Activated CD8-positive, alpha-beta memory T cell treated with anti-CD3 and anti-CD28 coated beads for 48 hours (primary cell): ENCODE data around the gene CNPY4.

Experiments used
- DNase-seq, 3 experiments: peaks; one replicate each; pipeline ENCODE4 v3.0.0-alpha.2; 2020; ENCODE audit warnings: low read depth in 2 of 3, low spot score in 2 of 3

Gene CNPY4, protein sequence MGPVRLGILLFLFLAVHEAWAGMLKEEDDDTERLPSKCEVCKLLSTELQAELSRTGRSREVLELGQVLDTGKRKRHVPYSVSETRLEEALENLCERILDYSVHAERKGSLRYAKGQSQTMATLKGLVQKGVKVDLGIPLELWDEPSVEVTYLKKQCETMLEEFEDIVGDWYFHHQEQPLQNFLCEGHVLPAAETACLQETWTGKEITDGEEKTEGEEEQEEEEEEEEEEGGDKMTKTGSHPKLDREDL

DNA sequence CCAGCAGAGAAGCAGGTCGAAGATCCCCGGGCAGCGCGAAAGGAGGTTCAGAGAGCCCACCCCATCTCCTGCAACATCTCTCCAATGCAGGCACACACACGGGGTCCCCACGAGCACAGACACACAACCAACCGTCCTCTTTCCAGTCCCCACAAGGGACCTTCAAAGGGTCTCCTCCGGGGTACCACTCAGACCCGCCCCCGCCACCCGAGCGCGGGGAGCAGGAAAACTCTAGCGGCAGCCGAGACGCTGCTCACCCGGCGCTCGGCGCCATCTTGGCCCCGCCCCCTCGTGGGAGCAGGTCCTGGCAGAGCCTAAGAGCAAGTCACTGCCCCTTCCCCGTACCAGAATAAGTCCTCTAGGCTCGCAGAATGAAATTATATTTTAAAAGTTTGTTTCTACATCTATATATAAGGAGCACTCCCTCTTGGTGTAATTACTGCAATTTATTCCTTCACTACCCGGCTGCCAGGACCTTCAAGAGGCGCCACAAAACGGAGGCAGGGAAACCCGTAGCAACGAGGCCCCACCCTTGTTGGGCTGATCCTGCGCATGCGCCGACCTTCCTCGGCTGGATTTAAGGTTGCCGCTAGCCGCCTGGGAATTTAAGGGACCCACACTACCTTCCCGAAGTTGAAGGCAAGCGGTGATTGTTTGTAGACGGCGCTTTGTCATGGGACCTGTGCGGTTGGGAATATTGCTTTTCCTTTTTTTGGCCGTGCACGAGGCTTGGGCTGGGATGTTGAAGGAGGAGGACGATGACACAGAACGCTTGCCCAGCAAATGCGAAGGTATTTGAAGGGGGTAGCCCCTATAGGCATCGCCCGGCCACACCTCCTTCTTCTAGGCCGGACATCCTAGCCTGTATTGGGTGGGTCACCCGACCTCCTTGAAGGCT, at the start of gene CNPY4, which contains the start of gene TAF6:
TSS of gene CNPY4 (plus strand) at position 563 of the 898 bp plus-strand sequence. CDS start at position 674, 111 bp downstream.
TSS of gene TAF6 (minus strand) at position 287 of the 898 bp plus-strand sequence. CDS start 5,149 bp downstream, outside the sequence.
- peak; percentile 85 to 88 (median 87) for DNase-seq

DNA sequence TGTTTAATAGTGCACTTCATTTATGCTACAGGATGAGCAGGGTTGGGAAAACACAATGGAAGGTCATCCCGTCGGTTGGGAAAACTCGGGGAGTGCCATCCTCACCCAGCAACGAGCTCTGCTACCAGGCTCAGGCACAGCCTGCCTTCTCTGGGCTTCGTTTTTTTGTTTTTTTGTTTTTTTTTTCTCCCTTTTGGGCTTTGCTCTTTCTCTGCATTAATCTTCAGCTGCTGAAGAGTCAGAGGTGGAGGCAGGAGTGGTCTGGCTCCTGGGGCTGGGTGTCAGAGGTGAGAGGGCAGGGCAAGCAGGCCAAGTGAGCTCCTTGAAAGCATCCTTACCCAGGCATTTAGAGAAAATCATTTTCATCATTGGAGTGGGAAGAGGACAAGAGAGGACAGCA, 49.4 kb upstream of the CNPY4 start:
- DNase-seq, result no peak

DNA sequence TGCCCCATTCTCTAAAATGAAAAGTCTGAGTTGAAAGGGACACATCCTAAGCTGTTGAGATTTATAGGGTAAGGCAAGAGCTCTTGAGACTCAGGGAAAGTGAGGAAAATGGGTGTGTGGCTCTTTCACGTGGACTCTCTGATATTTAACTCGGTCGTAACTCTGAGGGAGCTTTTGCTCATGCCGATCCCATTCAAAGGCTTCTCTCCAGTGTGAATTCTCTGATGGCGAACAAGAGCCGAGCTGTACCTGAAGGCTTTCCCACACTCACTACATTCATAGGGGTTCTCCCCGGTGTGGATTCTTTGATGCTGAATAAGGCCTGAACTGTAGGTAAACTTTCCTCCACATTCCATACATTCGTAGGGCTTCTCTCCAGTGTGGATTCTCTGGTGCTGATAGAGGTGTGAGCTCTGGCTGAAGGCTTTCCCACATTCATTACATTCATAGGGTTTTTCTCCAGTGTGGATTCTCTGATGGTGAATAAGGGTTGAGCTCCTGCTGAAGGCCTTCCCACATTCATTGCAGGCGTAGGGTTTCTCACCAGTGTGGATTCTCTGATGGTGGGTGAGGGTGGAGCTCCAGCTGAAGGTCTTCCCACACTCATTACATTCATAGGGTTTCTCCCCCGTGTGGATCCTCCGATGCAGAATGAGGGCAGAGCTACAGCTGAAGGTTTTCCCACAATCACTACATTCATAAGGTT, 48.3 kb upstream of the CNPY4 start:
- no peak for DNase-seq

DNA sequence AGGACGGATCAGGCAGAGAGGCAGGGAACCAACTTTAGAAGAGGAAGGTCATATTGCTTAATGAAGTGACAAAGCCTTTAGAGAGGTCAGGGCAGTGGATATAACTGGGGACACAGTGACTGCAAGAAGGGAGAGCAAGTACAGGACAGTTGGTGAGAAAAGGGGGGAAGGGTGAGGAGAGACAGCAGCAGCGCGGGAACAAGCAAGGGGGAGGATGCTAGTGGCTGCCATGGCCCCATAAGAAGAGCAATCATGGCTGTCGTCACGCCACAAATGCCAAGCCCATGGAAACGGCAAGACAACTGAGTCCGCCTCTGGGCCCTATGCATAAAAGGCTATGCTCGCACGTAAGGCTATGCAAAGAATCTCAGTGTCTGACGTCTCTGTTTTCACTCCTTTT, 47.0 kb upstream of the CNPY4 start:
- no peak for DNase-seq

DNA sequence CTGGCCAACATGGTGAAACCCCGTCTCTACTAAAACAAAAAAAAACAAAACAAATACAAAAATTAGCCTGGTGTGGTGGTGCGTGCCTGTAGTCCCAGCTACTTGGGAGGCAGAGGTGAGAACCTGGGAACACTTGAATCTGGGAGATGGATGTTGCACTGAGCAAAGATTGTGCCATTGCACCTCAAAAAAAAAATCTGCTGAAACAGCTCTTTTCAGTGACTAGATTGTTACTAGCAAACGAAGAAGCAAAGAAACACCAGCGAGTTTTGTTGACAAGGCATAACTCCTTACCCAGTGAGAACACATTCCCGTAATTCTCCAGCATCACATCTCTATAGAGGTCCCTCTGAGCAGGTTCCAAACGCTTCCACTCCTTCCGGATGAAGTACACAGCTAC, 44.6 kb upstream of the CNPY4 start:
- no peak for DNase-seq

DNA sequence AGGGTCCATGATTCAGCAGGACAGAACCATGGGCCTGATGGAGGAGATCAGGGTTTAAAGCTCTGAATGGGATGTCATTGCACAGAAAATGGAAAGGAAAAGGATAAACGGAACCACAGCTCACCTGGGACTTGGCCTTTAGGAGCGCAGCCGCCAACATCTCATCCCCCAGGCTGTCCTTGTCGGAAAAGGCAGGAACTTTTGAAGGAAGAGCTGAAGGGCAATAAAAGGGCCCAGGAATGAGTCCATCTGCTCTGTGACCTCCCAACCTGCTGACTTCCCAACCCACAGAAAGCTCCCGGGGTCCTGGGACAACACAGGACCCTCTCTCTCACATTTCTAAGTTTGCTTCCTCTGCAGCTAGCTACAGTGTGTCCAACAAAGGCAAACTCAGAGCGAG, 44.0 kb upstream of the CNPY4 start:
- DNase-seq, result no peak

DNA sequence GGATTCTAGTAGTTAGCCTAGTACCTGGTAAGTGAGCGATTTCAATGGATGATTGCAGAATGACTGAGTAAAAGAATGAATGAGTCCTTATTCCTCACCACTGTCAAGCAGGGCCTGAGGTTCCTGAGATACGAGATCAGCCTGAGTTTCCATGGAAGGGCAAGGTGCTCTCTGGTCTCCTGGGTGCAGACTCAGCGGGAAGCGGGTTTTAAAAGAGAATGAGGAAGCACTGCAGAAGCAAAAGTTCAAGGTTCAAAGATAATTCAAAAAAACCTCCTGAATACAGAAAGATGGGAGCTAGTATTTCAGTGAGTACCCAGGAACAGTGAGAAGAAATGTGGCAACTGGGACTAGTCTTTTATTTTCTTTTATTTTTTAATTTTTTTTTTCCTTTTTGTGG, 42.2 kb upstream of the CNPY4 start:
- DNase-seq, result no peak

DNA sequence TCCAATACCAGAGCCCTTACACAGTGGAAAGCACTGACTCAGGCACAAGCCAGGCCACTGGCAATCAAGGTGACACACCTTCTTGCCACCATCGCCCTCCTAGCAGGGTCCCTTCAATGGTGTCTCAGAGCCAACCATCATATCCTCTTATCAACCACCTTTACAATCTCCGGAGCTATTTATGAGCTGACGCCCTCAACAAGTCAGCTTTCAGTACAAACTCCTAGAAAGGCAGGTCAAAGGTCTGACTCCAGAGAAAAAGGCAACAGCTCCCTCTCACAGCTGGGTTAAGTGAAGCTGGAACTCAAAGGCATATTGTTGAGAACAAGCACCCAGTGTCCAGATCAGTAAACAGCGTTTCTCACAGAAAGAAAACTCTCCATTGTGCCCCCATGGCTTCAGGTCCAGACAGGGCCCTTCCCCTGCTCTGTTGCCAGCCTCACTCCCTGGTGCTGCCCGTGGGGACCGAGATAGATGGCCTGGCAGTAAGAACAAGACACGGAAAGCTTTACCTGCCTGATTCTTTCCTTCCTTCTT, 40.3 kb upstream of the CNPY4 start:
- DNase-seq, result no peak

DNA sequence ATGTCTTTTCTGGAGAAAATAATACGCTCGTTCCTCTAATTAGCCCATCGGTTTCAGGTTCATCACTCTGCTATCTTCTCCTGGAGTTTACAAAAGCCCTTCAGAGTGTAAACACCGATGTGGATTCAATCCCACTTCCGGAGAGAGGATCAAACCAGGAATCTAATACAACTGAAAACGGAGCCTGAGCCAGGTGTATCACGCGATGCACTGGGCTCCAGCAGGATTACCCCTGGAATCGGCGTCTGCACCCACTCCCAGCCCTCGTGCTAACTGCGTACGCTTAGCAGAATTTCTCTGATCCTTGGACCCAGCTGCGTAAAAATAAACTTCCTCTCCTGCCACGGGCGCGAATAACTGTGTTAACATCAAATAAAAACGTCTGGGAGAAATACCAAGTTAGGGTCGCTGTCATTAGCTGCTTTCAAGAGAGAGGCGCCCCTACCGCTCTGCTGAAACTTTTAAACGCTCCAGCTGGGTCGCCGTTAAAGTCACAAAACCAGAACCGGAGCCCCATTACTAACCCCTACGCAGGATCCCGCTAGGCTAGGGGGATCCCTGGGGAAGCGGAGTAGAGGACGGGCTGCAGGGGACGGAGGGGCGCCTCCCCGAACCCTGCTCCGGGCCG, 38.4 kb upstream of the CNPY4 start:
- DNase-seq, result no peak

DNA sequence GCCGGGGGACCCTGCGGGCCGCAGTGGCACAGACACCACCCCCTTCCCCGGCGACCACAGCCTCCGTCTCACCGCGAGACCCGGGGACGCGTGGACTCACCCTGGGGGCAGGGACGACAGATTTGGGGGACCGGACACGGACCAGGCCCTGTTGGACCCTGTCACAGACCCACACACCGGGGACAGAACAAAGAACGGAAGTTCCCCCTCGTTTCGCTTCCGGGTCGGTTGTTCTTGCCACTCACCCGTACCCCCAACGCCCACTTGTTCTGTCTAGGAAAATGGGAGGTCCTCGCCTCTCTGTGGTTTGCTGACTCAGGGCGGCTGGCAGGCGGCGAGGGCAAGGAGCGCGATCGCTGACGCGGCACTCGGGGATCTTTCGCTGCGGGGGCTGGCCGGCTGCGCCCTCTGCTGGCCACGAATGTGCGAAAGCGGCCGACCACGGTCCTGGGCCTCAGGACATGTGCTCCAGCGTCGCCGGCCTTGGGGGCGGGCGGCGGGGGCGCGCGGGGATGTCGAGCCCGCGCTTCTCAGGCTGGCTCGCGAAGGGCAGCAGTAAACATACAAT, 37.8 kb upstream of the CNPY4 start, which contains the start of gene ZNF3:
TSS of gene ZNF3 (minus strand) at position 189 of the 568 bp plus-strand sequence. CDS start 4,366 bp downstream, outside the sequence.
- peak; percentile 92 to 97 (median 97) for DNase-seq

DNA sequence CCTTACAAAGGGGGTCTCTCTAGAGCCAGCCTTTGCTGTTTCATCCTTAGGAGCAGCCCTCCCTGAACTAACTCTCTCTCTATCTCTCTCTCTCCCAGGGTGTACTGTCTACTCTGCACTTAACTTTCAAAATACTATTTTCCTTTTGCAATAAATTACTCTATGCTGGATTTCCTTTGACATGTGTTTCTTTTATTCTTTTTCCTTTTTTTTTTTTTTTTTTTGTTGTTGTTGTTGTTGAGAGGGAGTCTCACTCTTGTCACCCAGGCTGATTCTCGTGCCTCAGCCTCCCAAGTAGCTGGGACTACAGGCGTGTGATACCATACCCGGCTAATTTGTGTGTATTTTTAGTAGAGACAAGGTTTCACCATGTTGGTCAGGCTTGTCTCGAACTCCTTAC, 36.5 kb upstream of the CNPY4 start:
- no peak for DNase-seq

DNA sequence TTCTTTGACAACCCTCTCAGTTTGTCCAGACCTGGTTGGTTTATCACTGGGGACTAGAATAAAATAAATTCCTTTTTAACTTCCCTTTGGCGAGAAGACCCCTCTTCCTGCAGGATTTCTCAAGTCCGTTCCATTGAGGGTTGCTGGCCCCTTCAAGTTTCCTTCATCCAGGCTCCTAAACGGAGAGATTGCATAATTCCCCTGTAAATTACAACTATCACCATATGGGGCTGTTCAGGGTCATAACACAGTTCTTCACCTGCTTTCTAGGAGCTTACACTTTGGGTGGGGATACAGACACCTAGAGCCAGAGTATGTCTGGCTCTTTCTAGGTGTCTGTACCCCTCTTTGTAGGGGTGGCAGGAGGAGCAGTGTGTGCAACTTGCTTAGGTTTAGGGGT, 33.9 kb upstream of the CNPY4 start:
- no peak for DNase-seq

DNA sequence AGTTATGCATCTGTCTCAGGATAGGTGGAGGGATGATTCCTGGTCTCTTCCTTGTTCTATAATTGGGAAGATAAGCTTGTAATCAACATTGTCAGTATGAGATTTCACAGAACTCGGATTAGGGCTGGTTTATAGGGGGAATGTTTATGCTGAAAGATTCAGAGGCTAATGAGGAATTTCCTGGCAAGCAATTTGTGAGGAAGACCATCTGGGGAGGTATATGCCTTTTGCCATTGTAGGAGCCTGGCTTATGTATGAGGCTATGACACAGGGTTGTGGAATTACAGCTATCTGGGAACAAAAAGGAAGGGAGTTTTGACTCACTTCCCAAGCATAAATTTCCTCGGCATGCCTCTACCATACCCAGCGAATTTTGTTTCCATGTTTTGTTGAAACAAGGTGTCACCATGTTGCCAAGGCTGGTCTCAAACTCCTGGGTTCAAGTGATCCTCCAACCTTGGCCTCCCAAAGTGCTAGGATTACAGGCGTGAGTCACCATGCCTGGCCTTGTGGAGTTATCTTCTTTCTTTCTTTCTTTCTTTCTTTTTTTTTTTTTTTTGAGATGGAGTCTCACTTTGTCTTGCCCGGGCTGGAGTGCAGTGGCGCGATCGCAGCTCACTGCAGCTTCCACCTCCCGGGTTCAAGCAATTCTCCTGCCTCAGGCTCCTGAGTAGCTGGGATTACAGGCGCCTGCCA, 32.2 kb upstream of the CNPY4 start:
- DNase-seq, result no peak

DNA sequence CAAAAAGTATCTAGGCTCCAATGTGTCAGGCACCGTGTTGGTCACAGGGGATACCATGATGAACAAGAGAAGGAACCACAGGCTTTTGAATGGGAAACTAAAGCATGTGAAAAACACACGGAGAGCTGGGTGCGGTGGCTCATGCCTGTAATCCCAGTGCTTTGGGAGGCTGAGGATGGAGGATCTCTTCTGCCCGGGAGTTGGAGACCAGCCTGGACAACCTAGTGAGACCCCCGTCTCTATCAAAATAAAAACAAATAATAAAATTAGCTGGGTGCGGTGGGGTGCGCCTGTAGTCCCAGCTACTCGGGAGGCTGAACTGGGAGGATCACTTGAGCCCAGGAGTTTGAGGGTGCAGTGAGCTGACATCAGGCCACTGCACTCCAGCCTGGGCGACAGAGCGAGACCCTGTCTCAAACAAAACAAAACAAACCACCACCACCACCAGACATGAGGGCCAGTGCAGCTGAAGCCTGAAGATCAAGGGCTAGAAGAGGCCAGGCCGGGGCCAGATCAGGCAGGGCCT, 31.3 kb upstream of the CNPY4 start:
- DNase-seq, result no peak

DNA sequence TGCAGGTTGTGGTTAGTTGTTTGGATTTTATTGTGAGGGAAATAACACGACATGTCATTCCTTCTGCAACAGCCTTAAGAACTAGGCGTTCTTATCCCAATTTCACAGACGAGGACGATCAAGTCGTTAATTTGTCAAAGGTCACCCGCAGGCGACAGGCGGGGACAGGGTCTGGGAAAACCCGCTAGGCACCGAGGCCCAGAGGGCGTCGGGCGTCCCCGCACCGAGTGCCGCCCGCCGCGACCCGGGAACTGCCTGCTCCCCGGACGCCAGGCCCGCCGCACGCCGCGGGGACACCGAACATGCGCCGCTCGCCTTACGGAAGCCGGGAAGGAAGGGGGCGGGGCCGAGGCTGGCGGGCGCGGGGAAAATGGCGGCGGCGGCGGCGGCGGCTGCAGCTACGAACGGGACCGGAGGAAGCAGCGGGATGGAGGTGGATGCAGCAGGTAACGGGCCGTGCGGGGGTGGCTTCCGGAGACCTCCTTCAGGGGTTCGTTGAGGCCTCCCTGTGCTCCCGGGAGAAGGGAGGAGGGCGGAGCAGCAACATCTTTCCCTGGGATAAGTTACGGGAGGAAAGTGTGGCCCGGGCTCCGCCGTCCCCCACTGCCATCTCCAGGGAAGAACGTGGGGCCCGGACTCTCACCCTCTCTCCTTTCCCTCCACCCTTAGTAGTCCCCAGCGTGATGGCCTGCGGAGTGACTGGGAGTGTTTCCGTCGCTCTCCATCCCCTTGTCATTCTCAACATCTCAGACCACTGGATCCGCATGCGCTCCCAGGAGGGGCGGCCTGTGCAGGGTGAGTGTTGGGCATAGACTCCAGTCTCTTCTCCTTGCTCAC, 30.6 kb upstream of the CNPY4 start, which contains the start of gene COPS6:
TSS of gene COPS6 (plus strand) at position 349 of the 837 bp plus-strand sequence. CDS start at position 371, 22 bp downstream.
- DNase-seq, result peak; percentile 71 to 85 (median 81)

DNA sequence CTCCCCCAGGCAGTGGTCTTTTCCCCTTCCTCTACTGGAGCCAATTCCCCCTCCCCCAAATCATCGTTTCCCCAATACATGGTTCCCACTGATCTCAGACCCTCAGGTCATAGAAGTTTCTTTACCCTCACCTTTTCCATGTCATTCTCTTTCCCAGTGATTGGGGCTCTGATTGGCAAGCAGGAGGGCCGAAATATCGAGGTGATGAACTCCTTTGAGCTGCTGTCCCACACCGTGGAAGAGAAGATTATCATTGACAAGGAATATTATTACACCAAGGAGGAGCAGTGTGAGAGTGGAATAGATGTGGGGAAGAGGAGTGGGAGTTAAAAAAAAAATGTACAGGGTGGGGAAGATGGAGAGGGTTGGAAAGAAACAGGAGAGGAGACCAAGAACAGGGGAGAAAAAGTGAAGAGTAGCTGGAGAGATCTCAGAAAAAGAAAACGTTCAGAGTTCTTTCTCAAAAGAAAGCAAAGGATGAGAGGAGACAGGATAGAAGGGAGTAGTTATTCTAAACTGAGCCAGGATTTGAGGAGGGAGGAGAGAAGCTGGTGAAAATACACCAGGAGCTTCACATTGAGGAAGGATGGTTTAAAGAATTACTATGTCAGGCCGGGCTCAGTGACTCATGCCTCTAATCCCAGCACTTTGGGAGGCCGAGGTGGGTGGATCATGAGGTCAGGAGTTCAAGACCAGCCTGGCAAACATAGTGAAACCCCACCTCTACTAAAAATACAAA, 29.8 kb upstream of the CNPY4 start:
- DNase-seq, result no peak

DNA sequence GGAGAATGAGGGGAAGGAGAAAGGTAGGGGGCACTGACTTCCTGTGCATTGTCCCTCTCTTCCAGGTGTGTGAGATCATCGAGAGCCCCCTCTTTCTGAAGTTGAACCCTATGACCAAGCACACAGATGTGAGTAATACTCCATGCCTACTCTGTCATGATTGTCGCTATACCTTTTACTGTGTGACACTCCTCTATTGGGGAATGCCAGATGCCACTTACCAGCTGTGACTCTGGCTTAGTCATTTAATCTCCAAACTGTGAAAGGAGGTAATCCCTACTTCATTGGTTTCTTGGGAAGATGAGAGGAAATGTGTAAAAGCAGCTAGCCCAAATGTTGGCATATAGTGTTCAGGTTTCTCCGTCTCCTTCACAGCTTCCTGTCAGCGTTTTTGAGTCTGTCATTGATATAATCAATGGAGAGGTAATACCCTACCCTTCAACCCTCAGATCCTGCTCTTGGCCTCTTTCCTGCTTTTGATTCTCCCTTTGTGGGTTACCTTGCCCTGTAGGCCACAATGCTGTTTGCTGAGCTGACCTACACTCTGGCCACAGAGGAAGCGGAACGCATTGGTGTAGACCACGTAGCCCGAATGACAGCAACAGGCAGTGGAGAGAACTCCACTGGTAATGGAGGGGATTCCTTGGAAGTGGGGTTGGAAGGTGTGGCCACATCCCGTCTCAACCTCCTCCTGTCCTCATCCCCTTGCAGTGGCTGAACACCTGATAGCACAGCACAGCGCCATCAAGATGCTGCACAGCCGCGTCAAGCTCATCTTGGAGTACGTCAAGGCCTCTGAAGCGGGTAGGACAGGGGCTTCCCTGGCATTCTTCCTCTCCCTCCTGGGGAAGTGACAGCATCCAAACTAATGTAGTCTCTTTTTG, 28.7 kb upstream of the CNPY4 start:
- no peak for DNase-seq
